Ramos (cell line): ENCODE data around the gene ARHGEF40.

ENCODE experiments used
- in situ Hi-C: fragments of 300-500 bp; cut with MboI; formaldehyde crosslinking; loops from one replicate; pipeline ENCODE4 v1.14.3; 2022; ENCODE audit warnings: low sequenced_read_pairs; ENCODE audit not compliant: unreplicated experiment

The ARHGEF40 gene

DNA sequence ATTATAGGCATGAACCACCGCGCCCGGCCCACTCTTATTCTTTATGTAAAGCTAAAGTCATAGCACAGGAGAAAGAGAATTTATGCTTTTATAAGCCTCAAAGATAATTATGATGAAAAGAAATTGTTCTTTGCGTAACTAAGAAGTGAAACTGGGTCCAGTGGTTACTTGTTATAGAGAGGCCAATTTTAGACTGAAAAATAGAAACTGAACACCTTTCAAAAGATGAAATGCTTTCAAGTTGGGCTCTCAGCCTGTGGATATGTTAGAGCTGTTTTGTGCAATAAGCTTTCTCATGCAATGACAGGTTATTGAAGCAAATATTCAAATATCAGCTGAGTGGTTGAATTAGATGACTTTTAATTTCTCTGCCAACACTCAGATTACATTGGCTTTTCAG, 38.7 kb downstream of the ARHGEF40 start:
- in situ Hi-C loops: no loop called here

DNA sequence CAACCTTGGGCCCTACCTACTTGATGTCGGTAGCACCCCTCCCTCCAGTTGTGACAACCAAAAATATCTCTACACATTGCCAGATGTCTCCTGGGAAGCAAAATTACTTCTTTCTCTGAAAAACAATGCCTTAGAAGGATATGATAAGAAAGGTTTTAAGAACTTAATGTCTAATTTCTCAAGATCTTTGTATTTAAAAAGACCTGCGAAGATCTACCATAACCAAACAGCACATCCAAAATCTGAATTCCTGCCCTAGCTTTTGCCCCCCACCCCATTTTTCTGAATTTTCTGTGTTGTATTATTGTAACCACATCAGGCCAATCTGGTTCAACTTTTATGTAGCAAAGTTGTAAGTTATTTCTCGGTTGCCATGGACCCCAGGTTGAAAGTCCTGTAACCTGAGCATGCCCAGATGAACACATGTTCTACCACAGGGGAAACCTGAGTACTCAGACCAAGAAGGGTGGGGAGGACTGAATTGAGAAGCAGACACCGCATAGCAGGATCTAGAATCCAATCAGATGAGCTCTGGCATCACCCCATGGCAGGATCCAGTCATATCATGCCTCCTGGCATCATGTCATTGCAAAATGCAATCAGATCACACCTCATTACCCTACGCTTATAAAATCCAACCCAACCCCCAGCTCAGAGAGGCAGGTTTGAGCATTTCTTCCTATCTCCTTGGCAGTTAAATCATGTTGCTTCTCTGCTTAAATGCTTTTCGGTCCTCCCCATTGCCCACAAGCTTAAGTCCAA, 39.5 kb downstream of the ARHGEF40 start:
- in situ Hi-C loops: no loop called here

DNA sequence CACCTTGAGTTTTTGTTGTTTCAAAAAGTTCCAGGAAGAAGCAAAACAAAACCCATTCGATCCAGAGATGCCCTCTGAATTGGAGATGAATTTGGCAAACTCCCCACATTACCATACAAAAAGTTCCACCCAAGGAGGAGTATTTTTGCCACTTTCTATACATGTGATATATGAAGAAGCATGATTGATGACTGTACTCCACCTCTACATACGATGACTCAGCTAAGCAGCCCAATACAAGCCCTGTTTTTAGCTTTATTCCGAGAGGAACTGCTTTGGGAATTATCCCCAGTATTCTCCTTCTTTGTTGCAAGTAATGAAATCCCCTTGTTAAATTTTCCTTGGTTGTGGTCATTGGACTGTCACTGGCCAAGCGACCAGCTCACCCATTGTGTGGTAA, 42.2 kb downstream of the ARHGEF40 start:
- in situ Hi-C loops: no loop called here

DNA sequence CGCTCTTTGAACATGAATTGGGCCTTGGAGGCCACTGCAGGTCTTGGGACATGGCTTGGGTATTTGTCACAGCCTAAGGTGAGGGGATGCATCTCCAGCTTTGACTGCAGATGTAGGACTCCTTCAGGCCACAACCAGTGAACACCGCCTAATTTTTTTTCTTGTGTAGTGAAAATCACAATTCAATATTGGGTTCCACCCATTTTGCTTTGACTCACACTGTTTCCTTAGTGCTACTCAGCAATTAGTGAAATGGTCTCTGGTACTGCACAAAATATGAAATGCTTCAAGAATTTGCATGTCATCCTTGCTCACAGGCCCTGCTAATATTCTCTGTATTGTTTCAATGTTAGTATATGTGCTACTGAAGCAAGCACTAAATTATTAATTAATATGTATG, 43.3 kb downstream of the ARHGEF40 start:
- in situ Hi-C loops: no loop called here

DNA sequence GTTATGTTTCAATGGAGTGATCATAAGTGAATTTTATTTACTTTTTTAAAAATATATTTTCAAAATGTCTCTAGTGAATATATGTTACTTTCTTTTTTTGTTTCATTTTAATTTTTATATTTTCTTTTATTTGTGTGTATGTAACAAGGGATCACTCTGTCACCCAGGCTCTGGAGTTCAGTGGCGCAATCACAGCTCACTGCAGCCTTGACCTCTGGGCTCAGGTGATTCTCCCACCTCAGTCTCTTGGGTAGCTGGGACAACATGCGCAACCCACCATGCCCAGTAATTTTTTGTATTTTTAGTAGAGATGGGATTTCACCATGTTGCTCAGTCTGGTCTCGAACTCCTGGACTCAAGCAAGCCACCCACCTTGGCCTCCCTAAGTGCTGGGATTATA, 48.8 kb downstream of the ARHGEF40 start:
- in situ Hi-C loops: no loop called here

DNA sequence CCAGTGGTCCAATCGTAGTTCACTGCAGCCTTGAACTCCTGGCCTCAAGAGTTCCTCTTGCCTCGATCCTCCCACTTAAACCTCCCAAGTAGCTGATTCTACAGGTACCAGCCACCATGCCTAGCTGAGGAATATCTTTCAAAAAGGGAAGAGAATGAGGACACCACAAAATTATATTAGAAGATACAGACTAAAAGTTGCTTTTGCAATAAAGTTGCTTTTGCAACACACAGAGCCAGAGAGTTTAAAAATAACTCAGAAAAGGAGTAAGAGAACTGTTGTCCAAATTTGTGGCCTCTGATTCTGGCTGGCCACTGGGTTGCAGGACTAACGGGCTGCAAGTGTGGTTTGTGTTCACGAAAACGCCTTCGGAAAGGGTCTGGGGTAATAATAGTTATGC, 50.6 kb downstream of the ARHGEF40 start:
- in situ Hi-C loops: no loop called here

DNA sequence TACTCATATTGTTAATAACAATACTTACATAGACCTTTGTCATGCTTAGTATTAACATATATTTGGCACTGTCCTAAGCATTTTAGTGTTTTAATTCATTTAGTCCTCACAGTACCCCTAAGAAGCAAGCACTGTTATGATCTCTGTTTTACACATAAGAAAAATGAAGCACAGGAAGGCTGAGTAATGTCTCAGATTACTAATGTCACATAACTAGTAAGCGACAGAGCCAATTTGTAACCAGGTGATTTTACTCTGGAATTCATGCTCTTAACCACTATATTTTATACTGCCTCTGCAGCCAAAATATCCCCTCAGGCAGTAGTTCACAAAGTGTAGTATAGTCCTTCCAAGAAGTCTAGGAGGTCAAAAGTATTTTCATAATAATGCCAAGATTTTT, 51.0 kb downstream of the ARHGEF40 start:
- in situ Hi-C loops: no loop called here

DNA sequence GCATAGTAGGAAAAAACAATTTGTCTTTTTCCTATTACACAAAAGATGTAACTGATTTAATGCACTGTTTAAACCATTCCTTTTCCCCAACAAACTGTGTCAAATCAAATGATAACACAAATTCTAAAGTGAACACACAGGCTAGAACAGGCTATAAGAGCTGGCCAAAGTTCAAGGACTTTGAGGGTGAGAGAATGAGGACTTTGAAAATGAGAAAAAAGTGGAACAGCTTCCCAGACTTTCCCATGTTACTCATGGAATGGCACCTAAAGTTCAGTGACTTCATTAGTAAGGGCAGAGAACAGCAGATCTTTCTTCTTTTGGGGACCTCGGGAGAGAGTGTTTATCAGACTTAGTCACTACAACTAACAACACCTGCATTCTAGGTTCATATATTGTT, 53.3 kb downstream of the ARHGEF40 start:
- in situ Hi-C loops: no loop called here

DNA sequence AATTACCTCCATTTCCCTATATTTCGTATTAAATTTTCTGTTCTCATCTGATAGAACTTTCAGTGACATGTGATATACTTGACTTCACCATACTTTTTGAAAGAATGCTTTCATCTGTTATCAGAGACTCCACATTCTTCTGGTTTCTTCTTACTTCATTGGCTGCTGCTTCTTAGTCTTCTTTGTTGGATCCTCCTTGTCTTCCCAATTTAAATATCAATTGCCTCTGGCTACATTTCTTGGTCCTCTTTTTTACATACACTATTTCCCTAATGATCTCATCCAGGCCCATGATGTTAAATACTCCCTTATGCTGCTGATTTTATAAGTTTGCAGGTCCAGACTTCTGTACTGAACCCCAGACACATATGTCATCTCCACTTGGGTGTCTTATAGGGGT, 63.8 kb downstream of the ARHGEF40 start:
- in situ Hi-C loops: no loop called here

DNA sequence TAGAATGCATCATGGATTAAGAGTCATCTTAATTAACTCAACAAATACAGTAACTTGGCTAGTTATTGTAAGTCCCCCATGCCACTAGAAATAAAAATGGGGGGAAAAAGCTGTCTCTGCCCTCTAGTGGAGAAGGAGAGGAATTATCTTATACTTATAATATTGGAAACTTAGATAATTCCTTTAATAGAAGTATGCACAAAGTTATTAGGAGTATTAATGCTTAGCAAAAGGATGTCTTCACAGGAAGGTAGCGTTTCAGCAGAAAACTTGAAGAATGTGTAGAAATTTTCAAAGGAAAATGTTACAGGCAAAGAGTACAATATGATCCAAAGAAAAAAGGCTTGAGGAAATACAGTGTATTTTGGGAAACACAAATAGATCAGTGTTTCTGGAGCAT, 65.9 kb downstream of the ARHGEF40 start:
- in situ Hi-C loops: no loop called here
